Left ventricle myocardium superior (tissue), 1 donor: ENCODE results near the gene CDON. TPM values are rescaled to one million over a fixed set of nuclear protein-coding genes. Genes with fewer than 3 reads are reported as not detected.
"Not testable (repeated sequence)": the region's sequence is repeated elsewhere in the genome, so short reads cannot be mapped to it uniquely, and the experiment has no call there.

Experiments used
- ATAC-seq: fragments of 200-7000 bp; cut with Tn5 transposase; one replicate; pipeline ENCODE4 v1.9.1; 2020; ENCODE audit warnings: mild to moderate bottlenecking, moderate library complexity
- DNase-seq: peaks from one replicate; pipeline ENCODE4 v3.0.0-alpha.2; 2020
- intact Hi-C: fragments of 100-400 bp; cut with micrococcal nuclease; formaldehyde crosslinking; loops from one replicate; pipeline ENCODE4 v1.11.0; 2022
- total RNA-seq: library from RNA; stranded (reverse); fragmentation: NEBNext Ultra II Directional; extraction: Animal tissue kit (Norgen Biotek cat#: 25700); gene quantifications from one replicate; pipeline ENCODE4 v1.2.1, GENCODE V29; 2021
- donor health status: DM: no; HTN: yes; CAD: no; lungs with severe emphysema.

Gene CDON
- total RNA-seq, 1 donor from 2014 or later = 15.9 TPM

DNA sequence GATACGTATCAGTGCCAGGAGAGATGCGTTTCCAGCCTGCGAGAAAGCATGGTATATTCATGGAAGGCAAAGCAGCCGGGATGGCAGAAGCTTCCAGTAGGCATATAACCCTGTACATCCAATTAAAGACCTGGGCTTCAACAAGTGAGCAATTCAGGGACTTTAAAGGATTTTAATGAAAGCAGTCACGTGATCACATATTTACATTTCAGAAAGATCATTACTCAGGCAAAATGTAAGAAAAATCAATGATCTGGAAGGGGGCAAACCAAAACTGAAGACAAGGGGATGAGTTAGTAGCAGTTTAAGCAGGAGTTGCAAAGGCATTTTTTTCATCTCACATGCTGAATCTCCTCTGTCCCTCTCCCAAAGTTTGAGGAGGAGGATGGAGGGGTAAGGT is 7.8 kb downstream of the CDON start:
- intact Hi-C loops = loop anchor here (2.0 kb wide), 1 partner anchor 70 kb away; no protein-coding TSS in a partner anchor
- no peak for DNase-seq
- no peak for ATAC-seq

DNA sequence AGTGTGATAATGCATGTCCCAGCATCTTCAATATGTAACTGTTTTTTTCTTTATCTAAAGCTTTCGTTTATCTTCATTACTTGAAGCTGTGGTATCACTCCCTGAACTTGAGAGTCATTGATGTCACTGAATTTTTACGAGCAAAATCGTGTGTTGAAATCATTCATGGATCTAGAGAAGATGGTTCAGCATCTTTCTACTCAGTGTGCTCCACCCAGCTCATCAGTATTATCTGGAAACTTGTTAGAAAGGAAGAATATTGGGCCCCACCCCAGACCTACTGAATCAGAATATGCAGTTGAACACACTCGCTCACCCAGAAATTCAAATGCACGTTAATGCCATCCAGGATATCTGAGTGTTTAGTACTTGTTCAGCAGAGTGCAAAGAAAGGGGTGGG is 8.3 kb downstream of the CDON start:
- ATAC-seq (no peak), DNase-seq (no peak)
- intact Hi-C loops = loop anchor here (2.0 kb wide), 1 partner anchor 70 kb away; no protein-coding TSS in a partner anchor

DNA sequence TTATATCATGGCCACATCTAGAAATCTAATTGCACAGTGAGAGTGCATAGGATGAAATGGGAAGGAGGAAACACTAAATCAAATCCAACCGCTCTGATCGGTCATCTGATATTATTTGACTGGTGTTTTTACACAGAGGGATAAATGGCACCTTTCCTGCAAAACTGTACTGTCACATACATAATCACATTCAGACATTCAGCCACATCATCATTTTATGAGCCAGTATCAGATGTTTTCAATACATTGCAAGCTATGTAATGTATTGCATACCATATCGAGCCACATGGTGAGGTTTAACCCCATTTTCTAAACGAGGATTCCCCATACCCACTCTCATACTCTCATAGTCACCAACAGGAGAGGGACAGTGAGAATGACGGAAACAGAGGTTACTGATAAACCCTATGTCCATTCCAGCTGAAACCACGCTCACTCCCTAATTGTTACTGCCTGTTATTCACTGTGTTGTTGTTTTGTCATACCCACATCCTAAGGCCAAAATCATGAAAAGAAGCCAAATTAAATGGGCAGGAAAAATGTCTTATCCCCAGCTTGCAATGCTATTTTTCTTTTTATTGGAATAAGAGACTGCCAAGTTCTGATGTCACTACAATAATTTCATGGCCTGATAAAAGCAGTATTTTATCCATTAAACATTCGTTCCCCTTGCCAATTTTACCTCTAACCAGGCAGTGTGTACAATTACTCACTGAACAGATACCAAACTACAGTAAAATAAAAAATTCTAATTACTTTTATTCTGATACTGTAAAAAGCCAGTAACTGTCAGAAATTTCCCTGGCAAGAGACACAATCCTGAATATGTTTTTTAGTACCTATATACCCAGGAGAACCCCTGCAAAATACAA is 9.0 kb downstream of the CDON start:
- ATAC-seq (no peak), DNase-seq (no peak)
- intact Hi-C loops = loop anchor here (2.0 kb wide), 1 partner anchor 69 kb away; no protein-coding TSS in a partner anchor

DNA sequence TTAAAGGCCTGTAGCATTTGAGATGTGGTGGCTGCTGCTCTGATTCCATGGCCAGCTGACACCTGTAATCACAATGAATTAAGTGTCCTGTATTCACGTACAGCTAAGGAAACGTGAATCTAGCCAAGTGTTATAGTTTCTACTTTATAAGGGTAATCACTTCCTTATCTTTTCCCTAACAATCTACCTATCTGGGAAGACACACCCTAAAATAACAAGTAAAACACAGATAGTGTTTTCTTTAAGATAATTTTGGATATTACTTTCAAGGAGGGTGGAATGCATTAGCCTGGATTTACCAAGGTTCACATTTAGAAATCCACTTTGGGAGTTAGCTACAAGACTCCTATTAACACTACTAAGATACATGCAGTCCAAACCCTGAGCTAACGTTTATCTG is 11.5 kb downstream of the CDON start:
- intact Hi-C loops = no loop called here
- ATAC-seq (no peak), DNase-seq (no peak)

DNA sequence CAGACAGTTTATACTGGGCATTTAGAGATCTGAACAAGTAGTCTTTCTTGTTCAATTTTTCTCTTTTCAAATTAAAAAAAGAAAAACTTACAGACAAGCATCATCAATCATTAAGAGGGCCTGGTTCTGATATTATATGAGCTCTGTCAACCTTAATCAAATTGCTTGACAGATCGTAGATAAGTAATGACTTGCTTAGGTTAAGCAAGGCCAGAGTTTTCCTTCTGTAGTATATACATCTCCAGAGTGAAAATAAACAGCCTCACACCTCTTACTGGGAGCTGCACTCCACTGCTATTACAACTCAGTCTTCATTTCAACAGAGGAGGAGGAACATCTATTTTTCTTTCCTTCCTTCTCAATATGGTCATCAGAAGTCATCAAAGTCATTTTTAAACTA is 13.5 kb downstream of the CDON start:
- ATAC-seq (no peak), DNase-seq (no peak)
- intact Hi-C loops = no loop called here

DNA sequence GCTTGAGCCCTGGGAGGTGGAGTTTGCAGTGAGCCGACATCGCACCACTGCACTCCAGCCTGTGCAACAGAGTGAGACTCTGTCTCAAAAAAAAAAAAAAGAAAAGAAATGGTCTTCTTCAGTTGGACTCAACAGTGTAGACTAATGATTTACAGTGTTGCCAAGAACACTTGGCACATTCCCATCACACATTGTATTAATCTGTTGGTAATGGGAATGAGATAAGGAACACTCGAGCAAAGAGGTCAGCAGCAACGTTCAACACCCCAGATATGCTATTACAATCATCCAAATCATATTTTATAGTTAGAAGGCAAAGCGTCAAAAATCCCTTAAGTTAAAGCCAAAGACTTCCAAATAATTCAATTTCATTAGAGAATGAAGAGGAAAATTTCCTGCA is 14.5 kb downstream of the CDON start:
- intact Hi-C loops = no loop called here
- DNase-seq (no peak), ATAC-seq (peak; percentile 49)

DNA sequence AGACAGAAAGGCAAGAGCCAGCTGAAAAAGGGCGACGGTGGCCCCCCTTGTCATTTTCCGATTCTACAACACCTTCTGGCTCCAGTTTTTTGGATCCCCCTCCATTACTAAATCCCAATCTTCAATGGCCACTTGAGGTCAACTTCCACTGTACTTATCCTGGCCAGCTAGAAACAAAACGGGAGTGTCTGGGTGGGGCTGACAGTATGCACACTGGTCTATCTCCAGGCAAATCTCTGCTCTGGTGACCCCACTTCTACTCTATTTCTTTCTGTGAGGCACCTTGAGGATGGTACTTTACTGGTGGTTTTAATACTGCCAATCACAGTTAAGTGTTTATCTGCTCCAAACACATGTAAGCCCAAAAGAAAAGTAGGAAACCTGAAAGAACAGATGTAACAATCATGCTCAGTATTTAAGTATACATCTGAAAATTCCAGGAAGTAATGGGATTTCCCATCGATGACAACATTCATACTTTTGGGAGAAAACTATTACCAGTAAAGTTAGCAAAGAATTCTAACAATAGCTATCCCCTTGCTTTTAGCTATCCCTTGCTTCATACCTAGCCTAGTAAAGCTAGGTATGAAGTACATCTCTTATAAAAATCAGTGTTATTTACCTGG is 16.0 kb downstream of the CDON start:
- intact Hi-C loops = no loop called here
- ATAC-seq = no peak
- no peak for DNase-seq

DNA sequence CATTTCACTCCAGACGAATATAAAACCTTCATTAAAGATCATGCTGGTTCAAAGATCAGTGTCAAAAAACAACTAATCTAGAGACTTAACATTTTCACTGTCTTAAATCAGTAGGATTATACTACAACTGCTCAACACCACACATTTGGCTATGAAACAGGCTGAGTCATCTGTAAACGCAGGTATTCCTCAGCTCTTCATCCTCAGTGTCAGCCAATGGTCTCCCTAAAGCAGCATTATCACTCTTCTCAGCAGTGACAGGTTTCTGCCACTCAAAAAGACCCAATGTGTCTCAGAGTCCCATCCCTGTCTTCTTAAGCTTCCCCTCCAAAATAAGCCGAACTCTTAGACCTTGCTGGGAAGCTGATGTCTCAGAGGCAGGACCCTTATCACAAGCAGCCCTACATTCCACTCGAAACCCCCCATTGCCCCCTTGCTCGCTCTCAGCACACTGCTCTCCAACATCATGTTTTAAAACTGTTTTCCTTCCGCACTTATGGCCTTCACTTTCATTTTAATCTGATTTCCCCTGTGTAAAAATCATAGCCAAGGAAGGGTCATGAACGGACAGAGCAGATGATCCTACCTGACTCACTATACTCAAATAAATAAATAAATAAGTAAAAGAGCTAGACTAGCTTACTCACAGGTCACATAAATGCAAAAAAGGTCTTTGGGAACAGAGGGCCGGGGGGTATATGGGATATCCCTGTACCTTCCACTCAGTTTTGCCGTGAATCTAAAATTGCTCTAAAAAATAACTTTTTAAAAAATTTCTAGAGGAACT is 23.0 kb downstream of the CDON start:
- DNase-seq (no peak), ATAC-seq (no peak)
- intact Hi-C loops = no loop called here

DNA sequence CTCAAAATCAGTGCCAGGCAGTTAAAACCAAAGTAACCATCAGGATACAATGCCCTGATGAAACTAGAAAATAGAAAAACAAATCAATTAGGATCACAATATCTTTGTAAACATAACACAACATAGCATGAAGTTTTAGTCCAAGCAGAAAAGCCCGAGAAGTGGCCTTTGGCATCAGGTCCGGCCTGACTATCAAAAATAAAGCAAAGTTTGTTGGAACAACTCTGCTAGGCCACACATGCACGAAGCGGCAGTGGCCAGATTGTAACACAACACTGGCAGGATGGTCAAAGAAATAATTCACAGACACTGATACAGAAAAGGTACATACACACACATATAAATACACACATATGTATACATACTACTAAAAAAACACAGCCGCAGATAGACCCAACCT is 26.9 kb downstream of the CDON start:
- no peak for ATAC-seq
- DNase-seq = no peak
- intact Hi-C loops = no loop called here

DNA sequence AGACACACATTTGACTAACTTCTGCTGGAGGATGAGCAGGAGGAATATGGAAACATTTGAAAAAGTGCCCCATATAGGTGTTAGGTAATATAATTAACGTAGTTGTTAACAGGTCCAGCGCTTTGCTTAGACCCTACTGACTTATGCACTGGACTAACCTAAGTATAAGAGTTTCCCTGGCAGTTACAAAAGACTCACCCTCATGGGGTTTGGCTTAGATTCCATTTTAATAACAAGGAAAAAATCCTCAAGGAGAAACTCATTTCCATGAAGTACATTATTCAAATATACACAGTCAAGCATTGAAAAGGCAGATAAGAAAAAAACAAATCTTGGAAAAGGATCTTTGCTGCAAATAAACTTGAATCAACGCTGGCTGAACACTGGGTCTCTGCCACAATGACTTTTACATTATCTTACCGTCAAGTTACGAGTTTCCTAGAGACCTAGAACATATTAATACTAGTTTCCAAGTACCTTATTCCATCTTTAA is 27.7 kb downstream of the CDON start:
- intact Hi-C loops = no loop called here
- ATAC-seq (no peak), DNase-seq (no peak)

DNA sequence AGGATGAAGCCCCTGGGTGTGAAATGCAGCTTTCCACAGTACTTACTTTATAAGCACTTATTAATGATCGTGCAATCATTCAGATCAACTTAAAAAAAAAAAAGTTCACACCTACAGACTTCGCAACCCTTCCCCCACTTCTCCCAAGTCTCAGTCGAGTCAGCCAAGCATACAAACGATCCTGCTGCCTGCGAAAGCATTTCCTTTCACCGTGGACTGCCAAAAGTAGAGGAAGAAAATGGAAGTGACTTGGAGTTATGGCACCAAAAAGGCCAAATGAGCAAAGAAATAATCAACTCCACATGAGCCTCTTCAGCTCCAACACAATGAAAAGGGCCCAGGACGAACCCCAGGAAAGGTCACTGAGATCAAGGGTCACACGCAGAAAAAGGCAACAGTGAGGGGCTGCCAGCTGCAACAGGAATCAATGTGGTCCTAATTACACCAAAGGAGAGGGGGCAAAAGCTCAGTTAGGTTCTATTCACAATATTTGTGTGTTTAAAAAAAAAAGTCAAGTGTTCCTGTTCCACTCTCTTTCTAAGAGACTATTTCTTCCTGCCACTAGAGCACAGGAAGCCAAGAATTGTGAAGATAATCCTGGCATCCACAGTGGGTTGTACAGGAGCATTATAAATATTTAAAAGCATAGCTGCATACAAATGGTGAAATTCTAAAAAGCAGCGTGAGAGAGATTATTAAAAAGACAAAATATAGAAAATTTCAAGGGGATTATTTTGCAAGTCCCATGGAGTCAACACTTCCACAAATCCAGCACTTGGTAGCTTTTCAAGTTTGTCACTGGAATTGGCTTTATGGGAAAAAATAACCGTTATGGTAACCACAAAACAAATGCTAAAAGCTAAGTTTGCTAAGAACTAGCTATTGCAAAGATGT is 28.4 kb downstream of the CDON start:
- no peak for DNase-seq
- intact Hi-C loops = no loop called here
- ATAC-seq = no peak

DNA sequence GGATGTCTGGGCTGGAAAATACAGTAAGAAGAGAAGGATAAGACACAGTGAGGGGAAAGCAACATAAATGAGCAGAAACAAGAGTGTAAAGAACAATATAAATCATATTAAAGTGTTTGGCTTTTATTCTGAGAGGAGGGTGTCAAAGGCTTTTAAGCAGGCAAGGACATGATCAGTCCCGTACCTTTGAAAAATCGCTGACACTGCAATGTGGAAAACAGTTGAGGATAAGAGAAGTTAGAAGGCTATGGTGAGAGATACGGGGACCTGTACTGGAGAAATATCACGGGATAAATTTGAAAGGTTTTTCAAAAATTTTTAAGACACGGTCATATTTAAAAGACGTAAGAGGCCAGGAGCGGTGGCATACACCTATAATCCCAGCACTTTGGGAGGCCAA is 30.3 kb downstream of the CDON start:
- DNase-seq = no peak
- ATAC-seq = no peak
- intact Hi-C loops = no loop called here

DNA sequence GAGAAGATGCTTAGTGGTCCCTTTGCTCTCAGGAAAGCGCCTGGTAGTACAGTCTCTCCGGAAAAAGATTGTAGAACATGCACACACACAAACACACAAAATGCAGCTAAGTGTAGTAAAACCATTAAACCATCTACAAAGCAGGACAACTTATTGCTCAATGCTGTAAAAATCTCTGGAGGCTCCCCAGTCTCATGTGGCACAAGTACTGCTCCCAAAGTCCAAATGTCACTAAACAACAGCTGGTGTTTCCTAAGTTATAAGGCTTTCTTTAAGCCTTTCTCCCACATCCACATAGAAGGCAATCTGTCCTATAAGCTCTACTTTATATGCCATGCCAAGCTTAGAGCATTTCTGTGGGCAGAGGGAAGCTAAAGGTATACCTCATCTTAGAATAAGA is 32.9 kb downstream of the CDON start:
- intact Hi-C loops = no loop called here
- ATAC-seq = peak; percentile 70
- DNase-seq = no peak

DNA sequence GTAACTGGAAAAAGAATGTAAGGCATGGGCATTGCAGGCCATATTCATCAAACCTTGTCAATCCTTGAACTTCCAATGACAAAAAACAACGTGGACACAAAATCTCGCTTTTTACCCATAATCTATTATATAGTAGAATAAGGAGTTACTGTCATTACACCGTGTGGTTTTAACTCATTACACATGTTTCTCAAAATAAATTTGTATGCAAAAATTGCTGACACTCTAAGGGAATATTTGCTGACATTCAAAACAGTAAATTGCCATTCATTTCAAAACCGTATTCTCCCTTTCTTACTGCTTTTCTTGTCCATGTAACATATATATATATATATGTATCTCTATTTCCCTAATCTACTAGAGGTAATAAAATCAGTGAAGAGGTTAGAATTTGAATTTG is 33.4 kb downstream of the CDON start:
- DNase-seq = no peak
- ATAC-seq = no peak
- intact Hi-C loops = no loop called here

DNA sequence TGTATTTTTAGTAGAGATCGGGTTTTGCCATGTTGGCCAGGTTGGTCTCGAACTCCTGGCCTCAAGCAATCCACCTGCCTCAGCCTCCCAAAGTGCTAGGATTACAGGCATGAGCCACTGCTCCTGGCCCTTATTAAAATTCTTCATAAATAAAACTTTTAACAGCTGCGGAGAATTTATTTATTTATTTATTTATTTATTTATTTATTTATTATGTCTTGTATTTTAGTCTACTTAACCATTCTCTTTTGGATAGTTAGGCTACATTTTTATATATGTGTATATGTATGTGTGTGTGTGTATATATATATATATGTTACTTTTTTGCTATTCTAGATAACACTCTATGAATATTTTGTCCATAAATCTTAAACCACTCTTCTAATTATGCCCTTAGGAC is 34.1 kb downstream of the CDON start:
- intact Hi-C loops, ATAC-seq, DNase-seq: not testable (repeated sequence)

DNA sequence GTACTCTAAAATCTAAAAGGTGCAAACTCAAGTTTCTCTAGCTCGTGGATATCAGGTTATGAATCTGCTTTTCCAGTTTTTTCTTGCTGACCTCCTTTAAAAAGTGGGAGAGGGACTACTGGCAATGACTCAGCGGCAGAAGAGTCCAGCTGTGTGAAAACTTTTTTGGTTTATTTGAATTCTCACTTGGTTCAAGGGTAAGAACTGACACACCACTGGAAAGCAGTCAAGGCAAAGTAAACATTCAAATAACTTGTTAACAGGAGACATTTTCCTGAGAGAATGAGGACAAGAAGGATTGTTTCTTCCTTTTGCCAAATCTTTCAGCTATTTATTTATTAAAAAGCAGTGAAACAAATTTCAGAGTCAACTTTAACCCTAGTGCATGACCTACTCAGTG is 36.1 kb downstream of the CDON start:
- intact Hi-C loops = no loop called here
- DNase-seq (no peak), ATAC-seq (peak; percentile 28)

DNA sequence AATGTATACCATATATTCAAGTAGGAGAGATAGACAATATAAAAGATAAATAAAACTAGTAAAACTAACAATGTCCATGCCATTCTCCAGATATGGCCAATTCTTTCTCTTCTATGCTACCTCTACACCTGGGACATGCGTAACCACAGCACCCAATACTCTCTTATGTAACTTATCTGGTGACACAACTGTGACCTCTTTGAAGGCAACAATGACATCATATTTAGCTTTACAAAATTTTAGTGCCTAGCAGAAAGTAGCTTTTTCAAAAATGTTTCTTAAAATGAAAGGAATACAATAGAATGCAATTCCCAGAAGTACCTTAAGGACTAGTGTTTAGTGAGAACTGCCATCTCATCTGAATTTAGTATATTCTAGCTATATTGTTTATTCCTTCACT is 36.8 kb downstream of the CDON start:
- DNase-seq = no peak
- ATAC-seq = no peak
- intact Hi-C loops = no loop called here

DNA sequence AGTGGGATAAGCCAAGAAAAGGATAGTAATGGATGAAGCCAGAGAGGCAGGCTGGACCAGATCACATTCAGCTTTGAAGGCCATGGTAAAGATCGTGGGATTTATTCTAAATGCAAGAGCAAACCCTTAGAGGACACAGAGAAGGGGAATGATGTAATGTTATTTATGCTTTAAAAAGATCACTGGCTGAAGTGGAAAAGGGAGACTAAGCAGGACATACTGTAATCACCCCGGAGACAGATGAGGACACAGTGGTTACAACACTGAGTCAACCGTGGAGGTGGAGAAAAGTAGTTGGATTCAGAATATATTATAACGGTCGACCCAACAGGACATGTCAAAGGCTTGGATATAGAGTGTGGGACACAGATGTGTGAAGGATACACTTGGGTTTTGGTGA is 38.5 kb downstream of the CDON start:
- intact Hi-C loops = no loop called here
- peak; percentile 95 for ATAC-seq
- DNase-seq = no peak

DNA sequence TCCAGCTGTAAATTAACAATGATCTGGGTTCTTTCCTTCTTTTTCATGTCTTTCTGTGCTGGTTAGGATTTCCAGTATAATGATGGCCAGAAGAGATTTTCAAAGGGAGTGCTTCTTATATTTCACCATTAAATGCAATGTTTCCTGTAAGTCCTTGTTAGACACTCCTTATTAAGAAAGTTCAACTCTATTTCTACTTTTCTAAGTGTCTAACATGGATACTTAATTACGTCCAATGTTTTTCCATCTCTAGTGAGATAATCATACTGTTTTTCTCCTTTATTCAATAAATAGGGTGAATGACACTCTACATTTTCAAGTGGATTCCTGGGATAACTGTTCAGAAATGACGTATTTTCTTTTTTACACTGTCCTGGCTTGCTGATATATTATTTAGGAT is 49.8 kb downstream of the CDON start:
- no peak for ATAC-seq
- DNase-seq = no peak
- intact Hi-C loops = no loop called here
